Astrocyte (in vitro differentiated cells and primary cell): ENCODE data around the gene DIAPH3. TPM values are rescaled to one million over a fixed set of nuclear protein-coding genes. Genes with fewer than 3 reads are reported as not detected.

Experiments used
- DNase-seq: peaks from one replicate; pipeline ENCODE4 v3.0.0-alpha.2; 2010; ENCODE audit warnings: low read depth
- FAIRE-seq: peaks from 2 replicates; lab custom pipeline; 2011; peaks lifted over from hg19 to GRCh38; lab: Jason Lieb, UNC
- H2AFZ ChIP-seq: 2 replicates; pipeline ENCODE4 v1.6.0; 2012; ENCODE audit warnings: low read depth, low read length, inconsistent platforms
- H3K27ac ChIP-seq: 2 replicates; pipeline ENCODE4 v1.5.1; 2011; ENCODE audit warnings: low read depth, low read length, inconsistent platforms
- H3K27me3 ChIP-seq: 2 replicates; pipeline ENCODE4 v1.6.0; 2011; ENCODE audit warnings: low read length, inconsistent platforms; ENCODE audit not compliant: insufficient read depth
- H3K36me3 ChIP-seq: 2 replicates; pipeline ENCODE4 v1.5.1; 2011; ENCODE audit warnings: low read length, inconsistent platforms; ENCODE audit not compliant: insufficient read depth
- H3K4me1 ChIP-seq: 2 replicates; pipeline ENCODE4 v1.5.1; 2011; ENCODE audit warnings: low read length, inconsistent platforms; ENCODE audit not compliant: insufficient read depth
- H3K4me2 ChIP-seq: 2 replicates; pipeline ENCODE4 v1.6.0; 2012; ENCODE audit warnings: low read length, inconsistent platforms
- H3K4me3 ChIP-seq: 2 replicates; pipeline ENCODE4 v1.5.1; 2011; ENCODE audit warnings: low read depth, mild to moderate bottlenecking, low read length, inconsistent platforms; ENCODE audit not compliant: insufficient read depth
- H3K79me2 ChIP-seq: 2 replicates; pipeline ENCODE4 v1.6.0; 2012; ENCODE audit warnings: mild to moderate bottlenecking, low read length, inconsistent platforms; ENCODE audit not compliant: insufficient read depth
- H3K9ac ChIP-seq: 2 replicates; pipeline ENCODE4 v1.6.0; 2012; ENCODE audit warnings: mild to moderate bottlenecking, low read length, inconsistent platforms
- H3K9me3 ChIP-seq: 2 replicates; pipeline ENCODE4 v1.5.1; 2012; ENCODE audit warnings: low read depth, mild to moderate bottlenecking, low read length, inconsistent platforms; ENCODE audit not compliant: insufficient read depth
- H4K20me1 ChIP-seq: 2 replicates; pipeline ENCODE4 v1.6.0; 2012; ENCODE audit warnings: low read length, inconsistent platforms; ENCODE audit not compliant: insufficient read depth
- H3K27ac Mint-ChIP-seq: one replicate; pipeline ENCODE4 v1.8.0; 2021; ENCODE audit warnings: mild to moderate bottlenecking, mixed read lengths; ENCODE audit not compliant: unreplicated experiment
- H3K27me3 Mint-ChIP-seq: one replicate; pipeline ENCODE4 v1.8.0; 2021; ENCODE audit warnings: low read depth, mixed read lengths; ENCODE audit not compliant: unreplicated experiment
- H3K36me3 Mint-ChIP-seq: one replicate; pipeline ENCODE4 v1.8.0; 2021; ENCODE audit warnings: low read depth, mixed read lengths; ENCODE audit not compliant: unreplicated experiment
- H3K4me1 Mint-ChIP-seq: one replicate; pipeline ENCODE4 v1.8.0; 2021; ENCODE audit warnings: low read depth, mixed read lengths; ENCODE audit not compliant: unreplicated experiment
- H3K4me3 Mint-ChIP-seq: one replicate; pipeline ENCODE4 v1.8.0; 2021; ENCODE audit warnings: mild to moderate bottlenecking, moderate library complexity, mixed read lengths; ENCODE audit not compliant: unreplicated experiment
- H3K9me3 Mint-ChIP-seq: one replicate; pipeline ENCODE4 v1.8.0; 2021; ENCODE audit warnings: mild to moderate bottlenecking, mixed read lengths; ENCODE audit not compliant: unreplicated experiment
- CTCF ChIP-seq: IDR thresholded peaks from 2 replicates; pipeline ENCODE4 v1.5.1; 2011; ENCODE audit warnings: low read depth, mild to moderate bottlenecking, inconsistent platforms, low read length, moderate library complexity; ENCODE audit not compliant: insufficient read depth
- EZH2 ChIP-seq: IDR thresholded peaks from 2 replicates; pipeline ENCODE4 v1.6.1; 2012; ENCODE audit warnings: mild to moderate bottlenecking, low read length, inconsistent platforms; ENCODE audit not compliant: insufficient read depth
- total RNA-seq: library from RNA; stranded (reverse); gene quantifications from 2 replicates; pipeline ENCODE4 v1.2.1, GENCODE V29; 2021

Gene DIAPH3
- total RNA-seq, 1 donor from 2014 or later = 19.0 TPM

GRCh38 chr13:59738921-59739320 lies 424.8 kb downstream of the DIAPH3 start:
- Histone ChIP-seq H3K4me2 (no peak overlapping the region), H3K36me3 (no peaks in the 10 kb centered on the region), H3K27ac (no peak overlapping the region), H3K79me2 (no peaks in the 10 kb centered on the region), H4K20me1 (no peaks in the 10 kb centered on the region), H3K4me1 (peaks cover 4% of the 10 kb centered on the region), H3K9ac (no peak overlapping the region), H2AFZ (no peak overlapping the region), H3K4me3 (no peak overlapping the region), H3K27me3 (no peaks in the 10 kb centered on the region), H3K9me3 (no peaks in the 10 kb centered on the region)
- H3K9me3 Mint-ChIP-seq = no peaks in the 10 kb centered on the region
- TF ChIP-seq CTCF (no peak), EZH2 (no peak)
- no peaks in the 10 kb centered on the region for H3K27me3 Mint-ChIP-seq
- DNase-seq = no peak
- H3K4me3 Mint-ChIP-seq = no peak overlapping the region
- H3K36me3 Mint-ChIP-seq = no peaks in the 10 kb centered on the region
- no peaks in the 10 kb centered on the region for H3K4me1 Mint-ChIP-seq
- FAIRE-seq = peak; percentile 13
- H3K27ac Mint-ChIP-seq = no peak overlapping the region

- Mint-ChIP-seq H3K4me1 (no peaks in the 10 kb centered on the region), H3K36me3 (no peaks in the 10 kb centered on the region), H3K4me3 (no peak overlapping the region), H3K27me3 (no peaks in the 10 kb centered on the region), H3K9me3 (no peaks in the 10 kb centered on the region), H3K27ac (no peak overlapping the region)
- Histone ChIP-seq H3K4me1 (no peaks in the 10 kb centered on the region), H3K36me3 (no peaks in the 10 kb centered on the region), H3K9ac (no peak overlapping the region), H2AFZ (no peak overlapping the region), H3K27ac (no peak overlapping the region), H3K4me2 (no peak overlapping the region), H3K79me2 (no peaks in the 10 kb centered on the region), H4K20me1 (no peaks in the 10 kb centered on the region), H3K9me3 (no peaks in the 10 kb centered on the region), H3K27me3 (no peaks in the 10 kb centered on the region), H3K4me3 (no peak overlapping the region)
- DNase-seq = no peak
- FAIRE-seq = no peak
- TF ChIP-seq EZH2 = no peak
- no peak for TF ChIP-seq CTCF
These were observed 429.3 kb downstream of the DIAPH3 start for GRCh38 chr13:59734393-59734792.

GRCh38 chr13:59733744-59734143 lies 430.0 kb downstream of the DIAPH3 start:
- H3K4me3 Mint-ChIP-seq = no peak overlapping the region
- no peak overlapping the region for H3K4me2 ChIP-seq
- no peaks in the 10 kb centered on the region for H3K36me3 Mint-ChIP-seq
- no peaks in the 10 kb centered on the region for H3K9me3 ChIP-seq
- H3K36me3 ChIP-seq = no peaks in the 10 kb centered on the region
- DNase-seq (no peak), FAIRE-seq (no peak)
- H3K27ac Mint-ChIP-seq = no peak overlapping the region
- H3K4me1 ChIP-seq = no peaks in the 10 kb centered on the region
- H3K79me2 ChIP-seq = no peaks in the 10 kb centered on the region
- H2AFZ ChIP-seq = no peak overlapping the region
- H3K9ac ChIP-seq = no peak overlapping the region
- H3K4me3 ChIP-seq = no peak overlapping the region
- no peaks in the 10 kb centered on the region for H3K27me3 Mint-ChIP-seq
- H3K4me1 Mint-ChIP-seq = no peaks in the 10 kb centered on the region
- H3K27me3 ChIP-seq = no peaks in the 10 kb centered on the region
- no peaks in the 10 kb centered on the region for H3K9me3 Mint-ChIP-seq
- TF ChIP-seq CTCF (no peak), EZH2 (no peak)
- H3K27ac ChIP-seq = no peak overlapping the region
- no peaks in the 10 kb centered on the region for H4K20me1 ChIP-seq
